Thyroid gland (tissue), 4 donors: ENCODE data around the gene MEAF6.

Experiments used
- CTCF ChIP-seq, 6 experiments: fragments of 200-600 bp in 3 of 6; fragments of 450-650 bp in 3 of 6; sonication (generic) in 3 of 6; IDR thresholded peaks; one replicate each; pipeline ENCODE4 v1.5.1; 2016 to 2019; ENCODE audit warnings: antibody characterized with exemption in 6 of 6, mild to moderate bottlenecking in 2 of 6, inconsistent platforms in 1 of 6, moderate library complexity in 1 of 6
- POLR2A ChIP-seq, 2 donors: fragments of 450-650 bp; IDR thresholded peaks; one replicate each; pipeline ENCODE4 v1.6.1; 2017; ENCODE audit warnings: antibody characterized with exemption in 2 of 2, mild to moderate bottlenecking in 2 of 2, moderate library complexity in 1 of 2

DNA sequence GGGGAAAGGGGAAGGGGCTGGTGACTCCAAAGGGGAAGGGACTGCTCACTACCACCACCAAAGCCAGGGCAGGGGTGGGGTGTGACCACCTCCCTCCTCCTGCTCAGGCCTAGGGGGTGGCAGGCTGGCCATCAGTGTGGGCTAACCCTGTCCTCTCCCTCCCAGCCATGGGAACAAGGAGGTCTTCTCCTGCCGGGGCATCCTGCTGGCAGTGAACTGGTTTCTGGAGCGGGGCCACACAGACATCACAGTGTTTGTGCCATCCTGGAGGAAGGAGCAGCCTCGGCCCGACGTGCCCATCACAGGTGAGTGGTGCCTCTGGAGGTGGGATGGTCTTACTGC lies 34.5 kb downstream of the MEAF6 start:
- TF ChIP-seq CTCF (IDR thresholded peaks at IDR 0.05) (no peak), POLR2A (IDR thresholded peaks at IDR 0.05) (no peak)
